SH-SY5Y (cell line): ENCODE measurements around the gene SPAG6.

Experiments used
- GATA2 ChIP-seq: IDR thresholded peaks from 2 replicates; pipeline ENCODE4 v1.6.1; 2011; ENCODE audit warnings: mild to moderate bottlenecking, low read depth, low read length
- GATA3 ChIP-seq: IDR thresholded peaks from 2 replicates; pipeline ENCODE4 v1.6.1; 2011; ENCODE audit warnings: low read depth, mild to moderate bottlenecking, low read length, moderate library complexity

- no peak for TF ChIP-seq GATA2
- no peak for TF ChIP-seq GATA3
Measured at GRCh38 chr10:22435650-22436049, 90.4 kb downstream of the SPAG6 start.
